NCI-H345 (cell line): ENCODE results near the gene FRMD4A.

Experiments
- DNase-seq: peaks from one replicate; lab custom pipeline; 2025; lab: John Stamatoyannopoulos, UW

The FRMD4A gene

GRCh38 chr10:13604357-13605040 lies 726.2 kb downstream of the FRMD4A start:
- DNase-seq = no peak

- no peak for DNase-seq
Measured at GRCh38 chr10:13597909-13598308, 732.8 kb downstream of the FRMD4A start.

GRCh38 chr10:13594641-13595040 lies 736.1 kb downstream of the FRMD4A start:
- no peak for DNase-seq
